ENCODE measurements around the gene NOP14.
"Not testable (repeated sequence)": the region's sequence is repeated elsewhere in the genome, so short reads cannot be mapped to it uniquely, and the experiment has no call there.

NOP14 gene

GRCh38 chr4:2963175-2963965, at the start of gene NOP14, which contains the start of gene GRK4:
Gene NOP14 (minus strand): TSS chr4:2963406. CDS start chr4:2963319, 87 bp downstream.
Gene GRK4 (plus strand): TSS chr4:2963571. CDS start chr4:2964071, 500 bp downstream.
- DNase-seq = peak; percentile 98

DNA sequence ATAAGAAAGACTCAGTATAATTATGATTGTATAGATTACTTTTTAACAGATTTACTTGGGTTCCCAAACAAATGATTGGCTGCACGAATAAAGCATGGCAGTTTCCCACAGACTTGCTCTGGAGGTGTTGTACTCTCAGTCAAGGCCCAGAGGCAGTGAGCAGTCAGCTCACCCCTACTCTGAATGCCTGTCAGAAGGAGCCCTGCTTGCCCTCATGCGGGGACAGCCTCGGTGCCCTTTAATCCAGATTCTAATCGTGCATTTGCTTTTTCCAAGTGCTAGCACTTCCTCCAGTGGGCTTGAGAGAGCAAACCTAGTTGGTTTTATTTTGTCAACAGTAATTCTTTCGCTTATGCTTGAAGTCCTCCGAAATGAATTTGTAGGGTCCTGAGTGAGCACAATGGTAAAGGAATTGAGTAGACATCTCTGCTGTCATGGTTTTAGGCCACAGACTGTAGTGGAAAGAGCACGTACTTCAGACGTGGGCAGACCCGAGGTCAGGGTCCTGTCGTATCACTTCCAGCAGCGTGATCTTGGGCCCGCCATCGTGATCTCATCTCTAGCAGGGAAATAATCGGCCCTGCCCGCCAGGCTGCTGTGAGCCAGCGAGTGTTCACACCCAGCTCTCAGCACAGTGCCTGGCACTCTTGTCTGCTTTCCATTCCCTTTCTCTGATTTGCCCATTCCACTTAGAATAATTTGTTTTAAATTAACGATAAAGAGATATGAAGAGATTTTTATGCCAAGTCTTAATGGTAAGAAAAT, 48.4 kb upstream of the NOP14 start:
- DNase-seq = no peak

- DNase-seq = no peak
These were observed 47.8 kb upstream of the NOP14 start for GRCh38 chr4:3010998-3011397.

DNA sequence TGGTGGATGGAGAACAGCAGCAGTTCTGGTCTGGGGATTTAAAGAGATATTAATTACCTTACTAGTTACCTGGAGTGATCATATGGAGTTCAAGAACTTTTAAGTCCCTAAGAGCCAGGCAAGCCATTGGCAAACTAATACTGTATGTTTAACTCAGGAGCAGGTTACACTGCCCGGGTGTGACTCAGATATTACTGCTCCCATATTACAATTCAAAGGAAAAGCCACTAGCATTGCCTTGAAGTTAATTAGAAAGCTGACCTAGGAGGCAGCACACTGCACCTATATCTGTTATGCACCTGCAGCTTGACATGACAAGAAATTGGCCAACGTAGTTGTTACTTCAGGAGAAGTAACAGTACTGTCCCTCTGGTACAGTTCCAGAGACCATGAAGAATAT, 47.4 kb upstream of the NOP14 start:
- no peak for DNase-seq

DNA sequence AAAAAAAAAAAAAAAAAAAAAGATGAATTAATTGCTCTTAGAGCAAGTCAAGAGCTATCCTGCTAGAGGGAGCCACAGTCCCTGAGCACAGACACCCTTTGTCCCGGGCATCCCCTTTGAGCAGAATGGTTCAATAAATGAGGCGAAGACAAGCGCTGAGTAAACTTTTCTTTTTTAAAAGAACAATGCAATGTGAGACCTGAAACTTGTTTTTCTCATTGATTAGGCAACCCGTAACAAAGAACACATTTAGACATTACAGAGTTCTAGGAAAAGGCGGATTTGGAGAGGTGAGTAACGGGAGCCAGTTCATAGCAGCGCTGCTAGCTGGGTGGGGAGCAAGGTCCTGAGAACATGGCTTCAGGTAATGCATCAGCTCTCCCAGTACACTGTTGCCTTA, 46.2 kb upstream of the NOP14 start:
- peak; percentile 67 for DNase-seq

- no peak for DNase-seq
These were observed 44.5 kb upstream of the NOP14 start for GRCh38 chr4:3007724-3008123.

DNA sequence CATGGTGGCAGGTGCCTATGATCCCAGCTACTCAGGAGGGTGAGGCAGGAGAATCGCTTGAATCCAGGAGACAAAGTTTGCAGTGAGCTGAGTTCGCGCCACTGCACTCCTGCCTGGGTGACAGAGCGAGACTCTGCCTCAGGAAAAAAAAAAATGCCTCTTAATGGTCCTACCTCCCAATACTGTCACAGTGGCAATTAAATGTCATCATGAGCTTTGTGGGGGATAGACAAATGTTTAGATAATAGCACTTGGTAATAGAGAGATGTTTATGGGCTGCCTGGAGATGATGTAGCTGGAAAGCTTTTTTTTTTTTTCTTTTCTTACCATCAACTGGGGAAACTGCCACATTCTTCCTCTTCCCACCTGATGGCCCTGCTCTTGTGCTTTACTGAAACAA, 33.2 kb upstream of the NOP14 start:
- peak; percentile 74 for DNase-seq

DNA sequence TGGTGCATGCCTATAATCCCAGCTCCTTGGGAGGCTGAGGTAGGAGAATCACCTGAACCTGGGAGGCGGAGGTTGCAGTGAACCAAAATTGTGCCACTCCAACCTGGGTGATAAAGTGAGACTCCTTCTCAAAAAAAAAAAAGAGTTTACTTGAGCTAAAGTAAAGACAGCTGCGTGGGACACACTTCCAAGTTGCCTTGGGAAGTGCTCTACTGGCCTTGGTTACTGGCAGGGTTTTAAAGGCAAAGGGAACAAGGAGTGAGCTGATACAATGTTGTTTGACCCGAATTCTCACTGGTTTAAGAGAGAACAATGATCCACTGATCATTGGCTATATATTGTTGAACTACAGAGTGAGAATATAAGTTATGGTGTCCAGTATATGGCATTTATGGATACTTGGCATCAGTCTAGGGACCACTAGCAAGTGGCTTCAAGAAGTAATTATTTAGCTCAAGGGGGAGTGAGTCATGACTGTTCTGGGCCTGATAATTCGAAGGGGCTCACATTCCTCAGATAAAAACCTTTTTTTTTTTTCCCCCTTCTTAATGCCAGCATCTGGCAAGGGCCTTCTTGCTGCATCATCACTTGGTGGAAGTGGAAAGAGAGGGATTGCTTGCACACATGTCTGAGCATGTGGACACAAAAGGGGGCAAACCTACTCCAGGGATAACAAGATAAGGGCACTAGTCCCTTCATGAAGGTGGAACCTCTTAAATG, 32.5 kb upstream of the NOP14 start:
- no peak for DNase-seq

- no peak for DNase-seq
These were observed 31.7 kb upstream of the NOP14 start for GRCh38 chr4:2994917-2995316.

DNA sequence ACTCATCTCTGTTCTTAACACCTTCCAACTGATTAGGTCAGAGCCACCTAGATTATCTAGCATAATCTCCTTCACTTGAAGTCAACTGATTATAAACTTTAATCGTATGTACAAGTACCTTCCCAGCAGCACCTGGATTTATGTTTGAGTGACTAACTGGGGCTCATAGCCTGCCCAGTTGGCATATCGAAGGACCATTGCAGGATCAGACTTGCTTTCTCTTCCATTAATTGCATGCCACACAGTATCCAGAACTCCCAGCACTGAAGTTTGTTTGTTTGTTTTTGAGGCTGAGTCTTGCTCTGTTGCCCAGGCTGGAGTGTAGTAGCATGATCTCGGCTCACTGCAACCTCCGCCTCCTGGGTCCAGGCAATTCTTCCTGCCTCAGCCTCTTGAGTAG, 28.0 kb upstream of the NOP14 start:
- no peak for DNase-seq

GRCh38 chr4:2983715-2984114, 20.5 kb upstream of the NOP14 start:
- DNase-seq = not testable (repeated sequence)

GRCh38 chr4:2982012-2982411, 18.8 kb upstream of the NOP14 start:
- no peak for DNase-seq

GRCh38 chr4:2981256-2981819, 18.1 kb upstream of the NOP14 start:
- no peak for DNase-seq

- DNase-seq = no peak
These were observed 14.2 kb upstream of the NOP14 start for GRCh38 chr4:2977211-2978088.

- no peak for DNase-seq
These were observed 8.1 kb upstream of the NOP14 start for GRCh38 chr4:2971275-2971674.

- no peak for DNase-seq
These were observed 5.2 kb upstream of the NOP14 start for GRCh38 chr4:2968381-2968780.

DNA sequence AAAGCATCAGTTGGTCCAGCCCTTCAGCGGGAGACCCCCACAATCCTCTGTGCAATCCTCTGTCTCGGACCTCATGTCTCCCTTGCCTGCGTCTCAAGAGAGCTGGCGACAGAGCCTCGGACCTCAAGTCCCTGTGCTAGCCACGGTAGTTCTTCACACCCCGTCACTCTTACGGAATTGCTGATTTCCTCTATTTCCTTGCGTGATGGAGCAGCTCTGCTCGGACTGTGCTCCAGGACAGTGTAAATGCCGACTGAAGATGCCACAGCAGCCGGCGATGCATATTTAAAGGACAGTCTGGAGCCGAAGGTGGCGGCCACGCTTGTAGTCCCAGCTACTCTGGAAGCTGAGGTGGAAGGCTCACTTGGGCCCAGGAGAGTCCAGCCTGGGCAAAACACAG, 2.1 kb upstream of the NOP14 start:
- DNase-seq = no peak

GRCh38 chr4:2964706-2965258, 1.6 kb upstream of the NOP14 start:
- DNase-seq = no peak

DNA sequence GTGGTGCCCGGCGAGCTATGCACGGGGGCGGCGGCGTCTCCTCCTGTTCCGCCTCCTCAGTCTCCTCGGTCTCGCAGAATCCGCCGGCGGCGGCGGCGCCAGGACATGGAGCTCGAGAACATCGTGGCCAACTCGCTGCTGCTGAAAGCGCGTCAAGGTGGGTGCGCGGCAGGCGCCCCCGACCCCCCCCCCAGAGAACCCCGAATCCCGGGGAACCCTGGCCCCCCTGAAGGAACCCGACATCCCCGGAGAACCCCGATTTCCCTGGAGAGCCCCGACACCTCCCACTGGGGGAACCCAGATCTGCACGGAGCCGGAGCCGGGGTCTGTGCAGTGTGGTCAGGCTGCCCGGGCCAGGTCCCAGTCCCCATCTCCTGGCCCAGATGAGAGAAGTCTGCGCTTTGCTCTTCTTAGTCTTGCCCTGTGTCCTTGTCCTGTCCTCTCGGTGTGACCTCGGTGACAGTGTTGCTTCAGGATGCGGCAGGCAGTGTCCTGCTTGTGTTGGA, 813 bp upstream of the NOP14 start:
- DNase-seq = no peak

- DNase-seq = peak; percentile 68
These were observed 512 bp downstream of the NOP14 start for GRCh38 chr4:2962614-2963174.

- no peak for DNase-seq
These were observed 1.3 kb downstream of the NOP14 start for GRCh38 chr4:2961811-2962441.
